NCI-H146 treated with DMSO at 0.1 percent for 48 hours (cell line): ENCODE results near the gene GNA12.
"Not testable (repeated sequence)": the region's sequence is repeated elsewhere in the genome, so short reads cannot be mapped to it uniquely, and the experiment has no call there.

Experiments used
- DNase-seq: peaks from one replicate; lab custom pipeline; 2025; ENCODE audit not compliant: unreplicated experiment; lab: John Stamatoyannopoulos, UW

The GNA12 gene

GRCh38 chr7:2732388-2732787 lies 111.7 kb downstream of the GNA12 start:
- DNase-seq, result no peak

- DNase-seq, result no peak
These were observed 113.0 kb downstream of the GNA12 start for GRCh38 chr7:2730846-2731770.

GRCh38 chr7:2729893-2730716 lies 114.0 kb downstream of the GNA12 start:
- DNase-seq, result no peak

- no peak for DNase-seq
These were observed 114.8 kb downstream of the GNA12 start for GRCh38 chr7:2729031-2729892.

GRCh38 chr7:2728316-2729030 lies 115.6 kb downstream of the GNA12 start:
- DNase-seq, result no peak

- not testable (repeated sequence) for DNase-seq
These were observed 116.9 kb downstream of the GNA12 start for GRCh38 chr7:2727206-2727605.

- no peak for DNase-seq
These were observed 117.6 kb downstream of the GNA12 start for GRCh38 chr7:2726316-2727018.

- no peak for DNase-seq
These were observed 118.7 kb downstream of the GNA12 start for GRCh38 chr7:2725178-2726105.

- DNase-seq, result no peak
These were observed 119.5 kb downstream of the GNA12 start for GRCh38 chr7:2724453-2725177.

GRCh38 chr7:2724036-2724435 lies 120.1 kb downstream of the GNA12 start:
- not testable (repeated sequence) for DNase-seq

GRCh38 chr7:2723138-2723850 lies 120.8 kb downstream of the GNA12 start:
- DNase-seq, result no peak

GRCh38 chr7:2722591-2722990 lies 121.5 kb downstream of the GNA12 start:
- no peak for DNase-seq

GRCh38 chr7:2721842-2722241 lies 122.3 kb downstream of the GNA12 start:
- no peak for DNase-seq

- no peak for DNase-seq
These were observed 124.1 kb downstream of the GNA12 start for GRCh38 chr7:2720024-2720423.

- no peak for DNase-seq
These were observed 125.1 kb downstream of the GNA12 start for GRCh38 chr7:2719007-2719406.

GRCh38 chr7:2718296-2718965 lies 125.7 kb downstream of the GNA12 start:
- no peak for DNase-seq
